Stimulated activated naive CD8-positive, alpha-beta T cell treated with anti-CD3 and anti-CD28 coated beads, Interleukin-15, amount 100 ng/mL, for 72 hours (primary cell): Measurements from ENCODE around the gene TPCN2.

Experiments
- ATAC-seq: fragments of 150-1000 bp; cut with Tn5 transposase; 2 replicates; pipeline ENCODE4 v1.10.0; 2021; ENCODE audit warnings: mild to moderate bottlenecking, moderate library complexity
- DNase-seq, 2 donors: peaks; one replicate each; pipeline ENCODE4 v3.0.0; 2021 to 2022
- H3K27ac Mint-ChIP-seq, 2 donors: one replicate each; pipeline ENCODE4 v1.8.0; 2022; ENCODE audit warnings: mild to moderate bottlenecking in 2 of 2, mixed read lengths in 2 of 2, moderate library complexity in 2 of 2
- H3K27me3 Mint-ChIP-seq: one replicate; pipeline ENCODE4 v1.8.0; 2022; ENCODE audit warnings: mixed read lengths
- H3K4me1 Mint-ChIP-seq: one replicate; pipeline ENCODE4 v1.8.0; 2022; ENCODE audit warnings: mild to moderate bottlenecking, mixed read lengths
- H3K4me3 Mint-ChIP-seq, 2 donors: one replicate each; pipeline ENCODE4 v1.8.0; 2022; ENCODE audit warnings: mild to moderate bottlenecking in 2 of 2, mixed read lengths in 2 of 2, moderate library complexity in 1 of 2
- H3K9me3 Mint-ChIP-seq, 2 donors: one replicate each; pipeline ENCODE4 v1.8.0; 2022; ENCODE audit warnings: mixed read lengths in 2 of 2

Gene TPCN2

GRCh38 chr11:69152733-69153421, 104.1 kb downstream of the TPCN2 start:
- ATAC-seq (no peak), DNase-seq (no peak)
- peaks cover 37% of the 10 kb centered on the region for H3K4me1 Mint-ChIP-seq
- H3K27ac Mint-ChIP-seq, result no peak overlapping the region
- peaks cover 0 to 12% of the 10 kb centered on the region in 2 donors for H3K9me3 Mint-ChIP-seq
- H3K27me3 Mint-ChIP-seq, result peaks cover 10% of the 10 kb centered on the region
- no peak overlapping the region for H3K4me3 Mint-ChIP-seq

GRCh38 chr11:69153661-69154060, 104.9 kb downstream of the TPCN2 start:
- ATAC-seq, result no peak

GRCh38 chr11:69154211-69154913, 105.6 kb downstream of the TPCN2 start:
- ATAC-seq, result no peak
- H3K9me3 Mint-ChIP-seq, result peaks cover 0 to under 1% of the 10 kb centered on the region in 2 donors
- no peak overlapping the region for H3K27ac Mint-ChIP-seq
- peaks cover 27% of the 10 kb centered on the region for H3K4me1 Mint-ChIP-seq
- H3K27me3 Mint-ChIP-seq, result peaks cover 10% of the 10 kb centered on the region
- H3K4me3 Mint-ChIP-seq, result no peak overlapping the region
- no peak for DNase-seq

More at GRCh38 chr11:69153661-69154060, 104.9 kb downstream of the TPCN2 start:
- no peak for DNase-seq
- Mint-ChIP-seq H3K27ac (no peak overlapping the region), H3K4me1 (peaks cover 33% of the 10 kb centered on the region), H3K27me3 (peaks cover 10% of the 10 kb centered on the region), H3K4me3 (no peak overlapping the region), H3K9me3 (peaks cover 0 to 8% of the 10 kb centered on the region in 2 donors)

- no peak for ATAC-seq
- H3K9me3 Mint-ChIP-seq, result no peaks in the 10 kb centered on the region
- H3K27me3 Mint-ChIP-seq, result peaks cover 10% of the 10 kb centered on the region
- no peak overlapping the region for H3K4me3 Mint-ChIP-seq
- no peak for DNase-seq
- peaks cover 27% of the 10 kb centered on the region for H3K4me1 Mint-ChIP-seq
- H3K27ac Mint-ChIP-seq, result no peak overlapping the region
These were observed 106.2 kb downstream of the TPCN2 start for GRCh38 chr11:69154938-69155301.

GRCh38 chr11:69155302-69156234, 106.8 kb downstream of the TPCN2 start, which contains the start of gene SMIM38:
Gene SMIM38 (plus strand): TSS chr11:69155935. CDS start chr11:69157847, 1,912 bp downstream.
- DNase-seq (no peak), ATAC-seq (peak; percentile 26)
- H3K4me3 Mint-ChIP-seq, result peak within 1 kb of the TSS; percentile 6 to 42

GRCh38 chr11:69156235-69156639, 107.5 kb downstream of the TPCN2 start:
- no peaks in the 10 kb centered on the region for H3K9me3 Mint-ChIP-seq
- DNase-seq, result no peak
- ATAC-seq, result no peak
- no peak overlapping the region for H3K27ac Mint-ChIP-seq
- H3K27me3 Mint-ChIP-seq, result peaks cover 10% of the 10 kb centered on the region
- H3K4me3 Mint-ChIP-seq, result peak overlapping the region in 1 of 2 donors; percentile 39
- H3K4me1 Mint-ChIP-seq, result peaks cover 27% of the 10 kb centered on the region

More at GRCh38 chr11:69155302-69156234, 106.8 kb downstream of the TPCN2 start, which contains the start of gene SMIM38:
- Mint-ChIP-seq H3K9me3 (no peaks in the 10 kb centered on the region), H3K27me3 (peaks cover 10% of the 10 kb centered on the region), H3K27ac (peak within 1 kb of the TSS in 1 of 2 donors; percentile 21), H3K4me1 (peaks cover 27% of the 10 kb centered on the region)

- Mint-ChIP-seq H3K27me3 (peaks cover 10% of the 10 kb centered on the region), H3K27ac (peak overlapping the region in 1 of 2 donors; percentile 74), H3K9me3 (no peaks in the 10 kb centered on the region), H3K4me1 (peaks cover 27% of the 10 kb centered on the region), H3K4me3 (peak overlapping the region in 1 of 2 donors; percentile 39)
- no peak for DNase-seq
- no peak for ATAC-seq
These were observed 108.0 kb downstream of the TPCN2 start for GRCh38 chr11:69156673-69157155.

- H3K27ac Mint-ChIP-seq, result peak overlapping the region; percentile 25 to 74
- peaks cover 27% of the 10 kb centered on the region for H3K4me1 Mint-ChIP-seq
- peak overlapping the region in 1 of 2 donors; percentile 39 for H3K4me3 Mint-ChIP-seq
- ATAC-seq, result peak; percentile 26
- DNase-seq, result no peak
- peaks cover 10% of the 10 kb centered on the region for H3K27me3 Mint-ChIP-seq
- H3K9me3 Mint-ChIP-seq, result no peaks in the 10 kb centered on the region
These were observed 108.6 kb downstream of the TPCN2 start for GRCh38 chr11:69157156-69157821.

GRCh38 chr11:69157822-69158231, 109.1 kb downstream of the TPCN2 start:
- H3K4me3 Mint-ChIP-seq, result no peak overlapping the region
- ATAC-seq (no peak), DNase-seq (no peak)
- no peak overlapping the region for H3K27ac Mint-ChIP-seq
- H3K27me3 Mint-ChIP-seq, result peaks cover 10% of the 10 kb centered on the region
- peaks cover 27% of the 10 kb centered on the region for H3K4me1 Mint-ChIP-seq
- H3K9me3 Mint-ChIP-seq, result peaks cover 4% of the 10 kb centered on the region in 2 donors

GRCh38 chr11:69158301-69159149, 109.8 kb downstream of the TPCN2 start:
- DNase-seq, result no peak
- Mint-ChIP-seq H3K27ac (no peak overlapping the region), H3K4me1 (peaks cover 22% of the 10 kb centered on the region), H3K9me3 (peaks cover 9% of the 10 kb centered on the region in 2 donors), H3K4me3 (no peak overlapping the region), H3K27me3 (peaks cover 10% of the 10 kb centered on the region)
- ATAC-seq, result no peak

GRCh38 chr11:69159150-69159852, 110.6 kb downstream of the TPCN2 start:
- Mint-ChIP-seq H3K9me3 (peaks cover 9 to 17% of the 10 kb centered on the region in 2 donors), H3K27ac (no peak overlapping the region), H3K4me1 (peaks cover 19% of the 10 kb centered on the region), H3K4me3 (no peak overlapping the region), H3K27me3 (peaks cover 10% of the 10 kb centered on the region)
- no peak for DNase-seq
- no peak for ATAC-seq

- Mint-ChIP-seq H3K27ac (no peak overlapping the region), H3K27me3 (peaks cover 10% of the 10 kb centered on the region), H3K9me3 (peaks cover 9 to 18% of the 10 kb centered on the region in 2 donors), H3K4me3 (no peak overlapping the region), H3K4me1 (peaks cover 21% of the 10 kb centered on the region)
- DNase-seq, result no peak
- ATAC-seq, result no peak
These were observed 111.8 kb downstream of the TPCN2 start for GRCh38 chr11:69160296-69161116.

- peaks cover 5% of the 10 kb centered on the region for H3K27me3 Mint-ChIP-seq
- DNase-seq (no peak), ATAC-seq (no peak)
- H3K4me1 Mint-ChIP-seq, result peaks cover 21% of the 10 kb centered on the region
- no peak overlapping the region for H3K4me3 Mint-ChIP-seq
- H3K27ac Mint-ChIP-seq, result no peak overlapping the region
- H3K9me3 Mint-ChIP-seq, result peaks cover 9 to 18% of the 10 kb centered on the region in 2 donors
These were observed 112.3 kb downstream of the TPCN2 start for GRCh38 chr11:69161117-69161407.
